HepG2 (cell line): Measurements from ENCODE around the gene TEAD3. TPM values are rescaled to one million over a fixed set of nuclear protein-coding genes. Genes with fewer than 3 reads are reported as not detected.

Experiments used
- ARHGAP35 ChIP-seq: sonication (generic); formaldehyde crosslinking; IDR thresholded peaks from 2 replicates; pipeline ENCODE4 v1.9.0; 2022; ENCODE audit warnings: mild to moderate bottlenecking, inconsistent platforms, moderate library complexity, missing genetic modification reagents, borderline replicate concordance
- ZBTB26 ChIP-seq: IDR thresholded peaks from 2 replicates; pipeline ENCODE4 v1.6.1; 2016; ENCODE audit warnings: missing compliant biosample characterization, missing genetic modification reagents, borderline replicate concordance
- ZNF33B ChIP-seq: sonication (generic); formaldehyde crosslinking; IDR thresholded peaks from 2 replicates; pipeline ENCODE4 v1.5.1; 2020; ENCODE audit warnings: mild to moderate bottlenecking, missing genetic modification reagents
- ZNF550 ChIP-seq: sonication (generic); formaldehyde crosslinking; IDR thresholded peaks from 2 replicates; pipeline ENCODE4 v1.4.0; 2020; ENCODE audit warnings: mild to moderate bottlenecking, missing genetic modification reagents, borderline replicate concordance
- ZNF558 ChIP-seq: sonication (generic); formaldehyde crosslinking; IDR thresholded peaks from 2 replicates; pipeline ENCODE4 v1.9.0; 2022; ENCODE audit warnings: mild to moderate bottlenecking, missing genetic modification reagents, borderline replicate concordance
- ZNF788 ChIP-seq: sonication (generic); formaldehyde crosslinking; IDR thresholded peaks from 2 replicates; pipeline ENCODE4 v1.5.0; 2020; ENCODE audit warnings: mild to moderate bottlenecking, missing genetic modification reagents, borderline replicate concordance
- polyA plus RNA-seq, 8 experiments: library from polyadenylated mRNA; depleted of rRNA in 3 of 8; stranded (reverse) in 7 of 8; unstranded in 1 of 8; fragments of >200 nt; fragmentation: Illumina TruSeq in 4 of 8; extraction: Trizol in 4 of 8; gene quantifications; 2 replicates each; pipeline versions ENCODE4 v1.2.1 to v1.2.3, GENCODE V29; 2011 to 2016; ENCODE audit warnings: low read depth in 4 of 8, missing spikeins in 1 of 8, mixed read lengths in 1 of 8; ENCODE audit not compliant: insufficient read depth in 1 of 8
- total RNA-seq, 5 experiments: library from RNA; depleted of rRNA; stranded (reverse); fragments of >200 nt; fragmentation: Illumina TruSeq; extraction: Trizol; gene quantifications; 2 replicates each; pipeline ENCODE4 v1.2.3, GENCODE V29; 2016; ENCODE audit warnings: low read depth in 1 of 5
- TF ChIP-seq, protein P1 (sequence below): sonication (generic); formaldehyde crosslinking; IDR thresholded peaks from 2 replicates; pipeline ENCODE4 v1.4.0; 2020; ENCODE audit warnings: low read depth, missing genetic modification reagents
- TF ChIP-seq, protein P2 (sequence below): IDR thresholded peaks from 2 replicates; pipeline ENCODE4 v1.6.1; 2016

Gene TEAD3
- total and polyA plus RNA-seq, 2 of the 13 experiments (the other 11 are each of a cell fraction or from before 2014, with no cell fraction given): 15.1 to 16.5 TPM

DNA sequence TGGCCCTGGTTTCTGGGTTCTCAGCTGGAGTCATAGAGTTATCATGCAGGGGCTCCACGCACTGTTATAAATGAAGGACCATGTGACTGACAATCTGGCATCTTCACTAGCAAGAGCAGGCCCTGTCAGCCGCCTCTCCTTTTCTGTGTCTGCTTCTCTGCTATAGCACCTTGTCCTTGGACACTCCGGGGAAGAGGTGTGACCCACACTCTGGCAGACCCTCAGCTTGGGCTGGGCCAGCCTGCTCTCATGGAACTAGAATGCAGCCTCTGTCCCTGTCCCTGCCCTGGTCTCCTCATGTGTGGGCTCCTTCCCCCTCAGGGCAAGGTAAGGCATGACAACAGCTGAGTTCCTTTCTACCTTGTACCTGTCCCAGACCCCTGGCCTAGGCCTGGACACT, 55.7 kb downstream of the TEAD3 start (continued):
- TF ChIP-seq, protein P1, sequence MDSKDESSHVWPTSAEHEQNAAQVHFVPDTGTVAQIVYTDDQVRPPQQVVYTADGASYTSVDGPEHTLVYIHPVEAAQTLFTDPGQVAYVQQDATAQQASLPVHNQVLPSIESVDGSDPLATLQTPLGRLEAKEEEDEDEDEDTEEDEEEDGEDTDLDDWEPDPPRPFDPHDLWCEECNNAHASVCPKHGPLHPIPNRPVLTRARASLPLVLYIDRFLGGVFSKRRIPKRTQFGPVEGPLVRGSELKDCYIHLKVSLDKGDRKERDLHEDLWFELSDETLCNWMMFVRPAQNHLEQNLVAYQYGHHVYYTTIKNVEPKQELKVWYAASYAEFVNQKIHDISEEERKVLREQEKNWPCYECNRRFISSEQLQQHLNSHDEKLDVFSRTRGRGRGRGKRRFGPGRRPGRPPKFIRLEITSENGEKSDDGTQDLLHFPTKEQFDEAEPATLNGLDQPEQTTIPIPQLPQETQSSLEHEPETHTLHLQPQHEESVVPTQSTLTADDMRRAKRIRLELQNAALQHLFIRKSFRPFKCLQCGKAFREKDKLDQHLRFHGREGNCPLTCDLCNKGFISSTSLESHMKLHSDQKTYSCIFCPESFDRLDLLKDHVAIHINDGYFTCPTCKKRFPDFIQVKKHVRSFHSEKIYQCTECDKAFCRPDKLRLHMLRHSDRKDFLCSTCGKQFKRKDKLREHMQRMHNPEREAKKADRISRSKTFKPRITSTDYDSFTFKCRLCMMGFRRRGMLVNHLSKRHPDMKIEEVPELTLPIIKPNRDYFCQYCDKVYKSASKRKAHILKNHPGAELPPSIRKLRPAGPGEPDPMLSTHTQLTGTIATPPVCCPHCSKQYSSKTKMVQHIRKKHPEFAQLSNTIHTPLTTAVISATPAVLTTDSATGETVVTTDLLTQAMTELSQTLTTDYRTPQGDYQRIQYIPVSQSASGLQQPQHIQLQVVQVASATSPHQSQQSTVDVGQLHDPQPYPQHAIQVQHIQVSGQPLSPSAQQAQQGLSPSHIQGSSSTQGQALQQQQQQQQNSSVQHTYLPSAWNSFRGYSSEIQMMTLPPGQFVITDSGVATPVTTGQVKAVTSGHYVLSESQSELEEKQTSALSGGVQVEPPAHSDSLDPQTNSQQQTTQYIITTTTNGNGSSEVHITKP (CRISPR knock-in tag): no peak
- TF ChIP-seq ZNF550 (CRISPR knock-in tag) (no peak), ZNF788 (no peak), ZBTB26 (CRISPR knock-in tag) (no peak), ZNF33B (CRISPR knock-in tag) (no peak), ZNF558 (CRISPR knock-in tag) (no peak), ARHGAP35 (no peak)
- TF ChIP-seq, protein P2, sequence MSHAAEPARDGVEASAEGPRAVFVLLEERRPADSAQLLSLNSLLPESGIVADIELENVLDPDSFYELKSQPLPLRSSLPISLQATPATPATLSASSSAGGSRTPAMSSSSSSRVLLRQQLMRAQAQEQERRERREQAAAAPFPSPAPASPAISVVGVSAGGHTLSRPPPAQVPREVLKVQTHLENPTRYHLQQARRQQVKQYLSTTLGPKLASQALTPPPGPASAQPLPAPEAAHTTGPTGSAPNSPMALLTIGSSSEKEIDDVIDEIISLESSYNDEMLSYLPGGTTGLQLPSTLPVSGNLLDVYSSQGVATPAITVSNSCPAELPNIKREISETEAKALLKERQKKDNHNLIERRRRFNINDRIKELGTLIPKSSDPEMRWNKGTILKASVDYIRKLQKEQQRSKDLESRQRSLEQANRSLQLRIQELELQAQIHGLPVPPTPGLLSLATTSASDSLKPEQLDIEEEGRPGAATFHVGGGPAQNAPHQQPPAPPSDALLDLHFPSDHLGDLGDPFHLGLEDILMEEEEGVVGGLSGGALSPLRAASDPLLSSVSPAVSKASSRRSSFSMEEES: no peak
